ENCODE measurements around the gene ABTB1. TPM values are rescaled to one million over a fixed set of nuclear protein-coding genes. Genes with fewer than 3 reads are reported as not detected.

The ABTB1 gene
- total and polyA plus RNA-seq, 7 donors, result 18.0 to 75.3 (median 36.5) TPM

DNA sequence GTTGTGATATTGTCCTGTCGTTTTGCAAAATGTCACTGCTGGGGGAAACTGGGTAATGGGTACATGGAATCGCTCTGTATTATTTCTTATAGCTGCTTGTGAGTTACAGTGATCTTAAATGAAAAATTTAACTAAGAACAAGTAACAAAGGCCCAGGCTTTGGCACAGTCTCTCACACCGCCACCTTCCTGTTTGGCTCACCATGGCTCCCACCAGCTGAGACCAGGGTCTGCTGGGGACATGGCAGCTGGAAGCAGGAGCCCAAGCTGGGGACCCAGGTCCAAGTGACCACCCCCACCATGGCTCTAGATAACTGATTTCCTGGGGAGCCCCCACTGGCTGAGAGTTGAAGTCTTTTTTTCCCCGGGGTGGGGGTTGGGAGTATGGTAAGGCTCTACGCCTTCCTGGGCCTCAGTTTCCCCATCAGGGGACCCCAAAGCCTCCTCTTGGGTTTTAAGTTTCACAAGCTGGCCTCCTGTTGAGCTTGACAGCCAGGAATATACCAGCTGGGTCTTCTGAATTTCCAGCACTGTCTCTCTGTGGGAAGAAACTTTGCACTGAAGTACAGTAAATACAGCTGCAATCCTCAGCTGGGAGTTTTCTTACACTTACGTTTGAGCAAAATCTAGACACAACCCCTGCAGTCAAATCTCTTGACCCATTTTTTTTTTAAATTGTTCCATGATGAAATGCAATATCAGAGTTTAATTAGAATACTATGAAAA, 26.1 kb downstream of the ABTB1 start:
- Histone ChIP-seq H3K4me1 (peaks cover 0 to 71% (median 57%) of the 10 kb centered on the region in 4 donors), H3K4me3 (no peak overlapping the region), H3K9me3 (no peaks in the 10 kb centered on the region), H3K27ac (peak overlapping the region; percentile 87 to 97 (median 94)), H3K36me3 (no peaks in the 10 kb centered on the region), H3K27me3 (no peaks in the 10 kb centered on the region)
- DNase-seq, result no peak
- TF ChIP-seq CTCF (IDR thresholded peaks at IDR 0.05) (no peak), POLR2AphosphoS5 (IDR thresholded peaks at IDR 0.05) (no peak), EP300 (IDR thresholded peaks at IDR 0.05) (no peak), POLR2A (IDR thresholded peaks at IDR 0.05) (no peak)
- intact Hi-C loops (cut with DNase I), result loop anchor here (1.0 kb wide), 1 partner anchor 88 kb away; no protein-coding TSS in a partner anchor
- WGBS, 2 donors, result 84 to 86% methylated on average over 6 of the region's 6 CpGs

GRCh38 chr3:127699416-127700300, 26.9 kb downstream of the ABTB1 start:
- 88 to 91% methylated on average over 9 of the region's 9 CpGs for WGBS, 2 donors
- DNase-seq, result no peak
- Histone ChIP-seq H3K4me3 (no peak overlapping the region), H3K9me3 (no peaks in the 10 kb centered on the region), H3K27me3 (no peaks in the 10 kb centered on the region), H3K36me3 (no peaks in the 10 kb centered on the region), H3K4me1 (peaks cover 0 to 71% (median 57%) of the 10 kb centered on the region in 4 donors), H3K27ac (peak overlapping the region; percentile 87 to 97 (median 94))
- no peak for TF ChIP-seq EP300 (IDR thresholded peaks at IDR 0.05)
- TF ChIP-seq POLR2A (IDR thresholded peaks at IDR 0.05), result no peak
- no peak for TF ChIP-seq POLR2AphosphoS5 (IDR thresholded peaks at IDR 0.05)
- TF ChIP-seq CTCF (IDR thresholded peaks at IDR 0.05), result no peak
- intact Hi-C loops (cut with DNase I), result no loop called here

DNA sequence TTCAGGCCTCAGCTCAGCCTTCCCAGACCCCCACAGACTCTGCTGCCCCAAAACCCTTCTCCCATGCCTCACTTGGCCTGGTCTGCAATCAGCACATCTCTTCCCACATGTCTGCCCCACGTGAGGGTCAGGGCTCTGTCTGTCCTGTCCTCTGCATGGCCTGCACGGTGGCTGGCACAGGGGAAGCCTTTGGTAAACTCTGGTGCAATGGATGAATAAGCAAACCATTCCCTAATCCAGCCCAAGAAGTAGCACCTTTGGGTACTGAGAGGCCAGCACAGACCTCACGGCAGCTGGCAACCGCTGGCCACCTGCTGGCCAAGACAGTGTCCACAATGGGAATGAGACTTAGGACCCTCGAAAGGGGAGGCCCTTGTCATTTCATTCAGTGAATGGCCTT, 27.7 kb downstream of the ABTB1 start:
- H3K36me3 ChIP-seq, result peaks cover 0 to 6% (median 0%) of the 10 kb centered on the region in 4 donors
- no peaks in the 10 kb centered on the region for H3K27me3 ChIP-seq
- no peak overlapping the region for H3K4me3 ChIP-seq
- H3K9me3 ChIP-seq, result no peaks in the 10 kb centered on the region
- 86 to 90% methylated on average over 5 of the region's 5 CpGs for WGBS, 2 donors
- TF ChIP-seq EP300 (IDR thresholded peaks at IDR 0.05), result no peak
- TF ChIP-seq POLR2AphosphoS5 (IDR thresholded peaks at IDR 0.05), result no peak
- no peak for TF ChIP-seq CTCF (IDR thresholded peaks at IDR 0.05)
- TF ChIP-seq POLR2A (IDR thresholded peaks at IDR 0.05), result no peak
- DNase-seq, result no peak
- intact Hi-C loops (cut with DNase I), result no loop called here
- H3K4me1 ChIP-seq, result peaks cover 0 to 71% (median 57%) of the 10 kb centered on the region in 4 donors
- H3K27ac ChIP-seq, result peak overlapping the region; percentile 87 to 97 (median 94)

GRCh38 chr3:127701280-127701911, 28.6 kb downstream of the ABTB1 start:
- H3K27me3 ChIP-seq, result no peaks in the 10 kb centered on the region
- no peaks in the 10 kb centered on the region for H3K9me3 ChIP-seq
- H3K36me3 ChIP-seq, result peaks cover 0 to 6% (median 0%) of the 10 kb centered on the region in 4 donors
- TF ChIP-seq POLR2AphosphoS5 (IDR thresholded peaks at IDR 0.05), result no peak
- no peak for TF ChIP-seq POLR2A (IDR thresholded peaks at IDR 0.05)
- TF ChIP-seq EP300 (IDR thresholded peaks at IDR 0.05), result no peak
- no peak for TF ChIP-seq CTCF (IDR thresholded peaks at IDR 0.05)
- WGBS, 2 donors, result 85 to 86% methylated on average over 11 of the region's 11 CpGs
- H3K4me1 ChIP-seq, result peaks cover 0 to 65% (median 53%) of the 10 kb centered on the region in 4 donors
- peak overlapping the region; percentile 46 to 97 (median 50) for H3K27ac ChIP-seq
- no peak overlapping the region for H3K4me3 ChIP-seq
- no peak for DNase-seq
- intact Hi-C loops (cut with DNase I), result no loop called here

All from sigmoid colon (tissue), 7 donors.